ENCODE measurements around the gene TRIM5. TPM values are rescaled to one million over a fixed set of nuclear protein-coding genes. Genes with fewer than 3 reads are reported as not detected.

The TRIM5 gene
- total and polyA plus RNA-seq, 9 of the 15 experiments (the other 6 are each of a cell fraction or from before 2014, with no cell fraction given), result 7.7 to 20.8 (median 15.0) TPM

DNA sequence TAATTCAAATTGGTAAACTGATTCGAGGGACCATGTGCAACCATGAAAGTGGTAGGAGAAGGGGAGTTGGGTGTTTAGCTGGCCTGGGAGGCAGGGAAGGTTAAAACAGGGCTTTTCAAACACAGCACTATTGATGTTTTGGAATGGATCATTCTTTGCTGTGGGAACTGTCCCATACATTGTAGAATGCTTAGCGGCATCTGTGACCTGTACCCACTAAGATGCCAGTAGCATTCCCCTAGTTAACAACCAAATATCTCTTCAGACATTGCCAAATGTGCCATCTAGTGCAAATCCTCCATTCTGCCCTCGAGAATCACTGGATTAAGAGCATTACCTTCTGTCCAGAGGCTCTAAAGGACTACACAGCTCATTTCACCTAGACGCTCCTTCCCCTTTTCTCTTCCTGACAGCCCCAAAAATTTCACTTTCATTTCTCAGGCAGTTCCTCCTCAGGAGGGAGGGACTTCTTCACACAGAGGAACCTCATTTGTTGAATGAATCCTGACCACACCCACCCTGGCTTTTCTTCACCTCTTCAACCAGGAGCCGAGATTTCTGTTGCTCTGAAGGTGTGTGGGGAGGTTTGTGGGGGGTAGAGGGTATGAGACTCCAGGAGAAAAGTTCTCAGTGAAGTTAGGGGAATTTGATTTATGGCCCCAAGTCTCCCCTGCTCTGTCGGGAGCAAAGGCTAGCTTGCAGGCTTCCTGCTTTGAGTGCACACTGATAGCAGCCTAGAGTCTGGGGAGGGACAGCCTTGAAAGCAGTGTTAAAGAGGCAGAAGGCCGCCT, 60.2 kb downstream of the TRIM5 start, which contains the start of gene TRIM34 (continued):
- TF ChIP-seq, protein P1, sequence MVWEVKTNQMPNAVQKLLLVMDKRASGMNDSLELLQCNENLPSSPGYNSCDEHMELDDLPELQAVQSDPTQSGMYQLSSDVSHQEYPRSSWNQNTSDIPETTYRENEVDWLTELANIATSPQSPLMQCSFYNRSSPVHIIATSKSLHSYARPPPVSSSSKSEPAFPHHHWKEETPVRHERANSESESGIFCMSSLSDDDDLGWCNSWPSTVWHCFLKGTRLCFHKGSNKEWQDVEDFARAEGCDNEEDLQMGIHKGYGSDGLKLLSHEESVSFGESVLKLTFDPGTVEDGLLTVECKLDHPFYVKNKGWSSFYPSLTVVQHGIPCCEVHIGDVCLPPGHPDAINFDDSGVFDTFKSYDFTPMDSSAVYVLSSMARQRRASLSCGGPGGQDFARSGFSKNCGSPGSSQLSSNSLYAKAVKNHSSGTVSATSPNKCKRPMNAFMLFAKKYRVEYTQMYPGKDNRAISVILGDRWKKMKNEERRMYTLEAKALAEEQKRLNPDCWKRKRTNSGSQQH (CRISPR knock-in tag; IDR thresholded peaks at IDR 0.05), result no peak
- TF ChIP-seq SREBF2 (CRISPR knock-in tag; IDR thresholded peaks at IDR 0.05) (no peak), CREBBP (IDR thresholded peaks at IDR 0.05; ENCODE audit: low read depth, low read length) (no peak), KLF13 (tag; IDR thresholded peaks at IDR 0.05; ENCODE audit: borderline replicate concordance, low read depth) (no peak), POLR3G (IDR thresholded peaks at IDR 0.05; ENCODE audit: extremely low read depth, insufficient read length, insufficient replicate concordance) (no peak), TFAM (CRISPR knock-in tag; conservative IDR thresholded peaks at IDR 0.05) (no peak), CHD4 (IDR thresholded peaks at IDR 0.05; ENCODE audit: insufficient read depth, insufficient replicate concordance, low read depth, low read length, poor library complexity, severe bottlenecking) (no peak), SMARCC2 (IDR thresholded peaks at IDR 0.05; ENCODE audit: low read depth) (no peak), ZNF644 (tag; IDR thresholded peaks at IDR 0.05; ENCODE audit: low read depth) (no peak), RNF2 (IDR thresholded peaks at IDR 0.05) (no peak), GABPB2 (CRISPR knock-in tag; conservative IDR thresholded peaks at IDR 0.05) (no peak), ZNF354B (CRISPR knock-in tag; IDR thresholded peaks at IDR 0.05) (no peak), LARP7 (IDR thresholded peaks at IDR 0.05) (no peak), ZFP36 (IDR thresholded peaks at IDR 0.05; ENCODE audit: low read depth, low read length, partially characterized antibody) (no peak), YY1 (IDR thresholded peaks at IDR 0.05; ENCODE audit: borderline replicate concordance in 1 of 3, control insufficient read depth in 1 of 3, extremely low read depth in 1 of 3, insufficient read depth in 3 of 3, insufficient read length in 1 of 3, insufficient replicate concordance in 2 of 3, low read depth in 1 of 3, low read length in 2 of 3) (no peak), MAFF (IDR thresholded peaks at IDR 0.05; ENCODE audit: low read length) (no peak)
- TF ChIP-seq, protein P2, sequence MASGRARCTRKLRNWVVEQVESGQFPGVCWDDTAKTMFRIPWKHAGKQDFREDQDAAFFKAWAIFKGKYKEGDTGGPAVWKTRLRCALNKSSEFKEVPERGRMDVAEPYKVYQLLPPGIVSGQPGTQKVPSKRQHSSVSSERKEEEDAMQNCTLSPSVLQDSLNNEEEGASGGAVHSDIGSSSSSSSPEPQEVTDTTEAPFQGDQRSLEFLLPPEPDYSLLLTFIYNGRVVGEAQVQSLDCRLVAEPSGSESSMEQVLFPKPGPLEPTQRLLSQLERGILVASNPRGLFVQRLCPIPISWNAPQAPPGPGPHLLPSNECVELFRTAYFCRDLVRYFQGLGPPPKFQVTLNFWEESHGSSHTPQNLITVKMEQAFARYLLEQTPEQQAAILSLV (tag; IDR thresholded peaks at IDR 0.05), result no peak
- TF ChIP-seq, protein P3, sequence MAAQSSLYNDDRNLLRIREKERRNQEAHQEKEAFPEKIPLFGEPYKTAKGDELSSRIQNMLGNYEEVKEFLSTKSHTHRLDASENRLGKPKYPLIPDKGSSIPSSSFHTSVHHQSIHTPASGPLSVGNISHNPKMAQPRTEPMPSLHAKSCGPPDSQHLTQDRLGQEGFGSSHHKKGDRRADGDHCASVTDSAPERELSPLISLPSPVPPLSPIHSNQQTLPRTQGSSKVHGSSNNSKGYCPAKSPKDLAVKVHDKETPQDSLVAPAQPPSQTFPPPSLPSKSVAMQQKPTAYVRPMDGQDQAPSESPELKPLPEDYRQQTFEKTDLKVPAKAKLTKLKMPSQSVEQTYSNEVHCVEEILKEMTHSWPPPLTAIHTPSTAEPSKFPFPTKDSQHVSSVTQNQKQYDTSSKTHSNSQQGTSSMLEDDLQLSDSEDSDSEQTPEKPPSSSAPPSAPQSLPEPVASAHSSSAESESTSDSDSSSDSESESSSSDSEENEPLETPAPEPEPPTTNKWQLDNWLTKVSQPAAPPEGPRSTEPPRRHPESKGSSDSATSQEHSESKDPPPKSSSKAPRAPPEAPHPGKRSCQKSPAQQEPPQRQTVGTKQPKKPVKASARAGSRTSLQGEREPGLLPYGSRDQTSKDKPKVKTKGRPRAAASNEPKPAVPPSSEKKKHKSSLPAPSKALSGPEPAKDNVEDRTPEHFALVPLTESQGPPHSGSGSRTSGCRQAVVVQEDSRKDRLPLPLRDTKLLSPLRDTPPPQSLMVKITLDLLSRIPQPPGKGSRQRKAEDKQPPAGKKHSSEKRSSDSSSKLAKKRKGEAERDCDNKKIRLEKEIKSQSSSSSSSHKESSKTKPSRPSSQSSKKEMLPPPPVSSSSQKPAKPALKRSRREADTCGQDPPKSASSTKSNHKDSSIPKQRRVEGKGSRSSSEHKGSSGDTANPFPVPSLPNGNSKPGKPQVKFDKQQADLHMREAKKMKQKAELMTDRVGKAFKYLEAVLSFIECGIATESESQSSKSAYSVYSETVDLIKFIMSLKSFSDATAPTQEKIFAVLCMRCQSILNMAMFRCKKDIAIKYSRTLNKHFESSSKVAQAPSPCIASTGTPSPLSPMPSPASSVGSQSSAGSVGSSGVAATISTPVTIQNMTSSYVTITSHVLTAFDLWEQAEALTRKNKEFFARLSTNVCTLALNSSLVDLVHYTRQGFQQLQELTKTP (IDR thresholded peaks at IDR 0.05; ENCODE audit: low read depth in 1 of 2, partially characterized antibody in 2 of 2), result no peak

Data from K562 (cell line).